Measurements from ENCODE around the gene CPD.
A peak's percentile ranks its signal among the peaks of the same experiment; 100 is the strongest.
"Not testable (repeated sequence)": the region's sequence is repeated elsewhere in the genome, so short reads cannot be mapped to it uniquely, and the experiment has no call there.

Gene CPD

GRCh38 chr17:30378825-30379302 lies at the start of gene CPD:
TSS of gene CPD (plus strand) at chr17:30378927. CDS start at chr17:30378981, 54 bp downstream.
- peak; percentile 97 for DNase-seq (ENCODE audit: low spot score)

GRCh38 chr17:30332057-30332542 lies 46.6 kb upstream of the CPD start:
- DNase-seq (ENCODE audit: low spot score), result peak; percentile 85

GRCh38 chr17:30333503-30334360 lies 45.0 kb upstream of the CPD start, which contains the start of gene TMIGD1:
TSS of gene TMIGD1 (minus strand) at chr17:30334057. CDS start at chr17:30332133, 1,924 bp downstream.
- DNase-seq (ENCODE audit: low spot score), result no peak

GRCh38 chr17:30334421-30334820 lies 44.3 kb upstream of the CPD start:
- no peak for DNase-seq (ENCODE audit: low spot score)

GRCh38 chr17:30336369-30337171 lies 42.2 kb upstream of the CPD start:
- DNase-seq (ENCODE audit: low spot score), result peak; percentile 75

- DNase-seq (ENCODE audit: low spot score), result no peak
Observed at GRCh38 chr17:30337393-30337999, 41.2 kb upstream of the CPD start.

- no peak for DNase-seq (ENCODE audit: low spot score)
Observed at GRCh38 chr17:30339086-30339485, 39.6 kb upstream of the CPD start.

GRCh38 chr17:30340801-30341356 lies 37.8 kb upstream of the CPD start:
- no peak for DNase-seq (ENCODE audit: low spot score)

- DNase-seq (ENCODE audit: low spot score), result no peak
Observed at GRCh38 chr17:30341703-30342249, 37.0 kb upstream of the CPD start.

- DNase-seq (ENCODE audit: low spot score), result not testable (repeated sequence)
Observed at GRCh38 chr17:30343244-30343643, 35.5 kb upstream of the CPD start.

GRCh38 chr17:30343796-30344195 lies 34.9 kb upstream of the CPD start:
- DNase-seq (ENCODE audit: low spot score), result no peak

GRCh38 chr17:30344283-30345088 lies 34.2 kb upstream of the CPD start:
- no peak for DNase-seq (ENCODE audit: low spot score)

- DNase-seq (ENCODE audit: low spot score), result no peak
Observed at GRCh38 chr17:30345089-30345433, 33.7 kb upstream of the CPD start.

- DNase-seq (ENCODE audit: low spot score), result peak; percentile 52
Observed at GRCh38 chr17:30345527-30346075, 33.1 kb upstream of the CPD start.

- DNase-seq (ENCODE audit: low spot score), result no peak
Observed at GRCh38 chr17:30346221-30346795, 32.4 kb upstream of the CPD start.

GRCh38 chr17:30347488-30347887 lies 31.2 kb upstream of the CPD start:
- DNase-seq (ENCODE audit: low spot score), result no peak

- no peak for DNase-seq (ENCODE audit: low spot score)
Observed at GRCh38 chr17:30349252-30349651, 29.5 kb upstream of the CPD start.

- DNase-seq (ENCODE audit: low spot score), result not testable (repeated sequence)
Observed at GRCh38 chr17:30351263-30351662, 27.5 kb upstream of the CPD start.

GRCh38 chr17:30351735-30352134 lies 27.0 kb upstream of the CPD start:
- no peak for DNase-seq (ENCODE audit: low spot score)

GRCh38 chr17:30352240-30352814 lies 26.4 kb upstream of the CPD start:
- no peak for DNase-seq (ENCODE audit: low spot score)
